HepG2 (cell line): ENCODE results near the gene SMYD4.

Experiments
- CBX1 ChIP-seq: IDR thresholded peaks from one replicate; pipeline ENCODE4 v1.6.1; 2016; ENCODE audit warnings: antibody characterized with exemption, low read depth
- CEBPB ChIP-seq: IDR thresholded peaks from 2 replicates; pipeline ENCODE4 v1.6.1; 2011; ENCODE audit warnings: low read depth, low read length, improper control_type of control experiment, borderline replicate concordance
- ETV6 ChIP-seq: sonication (generic); formaldehyde crosslinking; conservative IDR thresholded peaks from 2 replicates; pipeline ENCODE4 v1.4.0; 2020; ENCODE audit warnings: missing genetic modification reagents
- NFRKB ChIP-seq: fragments of 450-650 bp; IDR thresholded peaks from 2 replicates; pipeline ENCODE4 v1.6.1; 2017
- POLR2A ChIP-seq, 2 experiments: IDR thresholded peaks; 2 replicates each; pipeline ENCODE4 v1.6.1; 2011; ENCODE audit warnings: low read depth in 2 of 2, low read length in 2 of 2, mild to moderate bottlenecking in 1 of 2, moderate library complexity in 1 of 2; ENCODE audit not compliant: insufficient read depth in 1 of 2
- SP2 ChIP-seq: sonication (generic); formaldehyde crosslinking; IDR thresholded peaks from 2 replicates; pipeline ENCODE4 v1.5.1; 2020; ENCODE audit warnings: mild to moderate bottlenecking, missing genetic modification reagents
- TAF1 ChIP-seq: sonication (generic); formaldehyde crosslinking; IDR thresholded peaks from 2 replicates; pipeline ENCODE4 v1.4.0; 2020; ENCODE audit warnings: missing genetic modification reagents
- ZNF333 ChIP-seq: sonication (generic); formaldehyde crosslinking; IDR thresholded peaks from 2 replicates; pipeline ENCODE4 v1.4.0; 2020; ENCODE audit warnings: mild to moderate bottlenecking, missing genetic modification reagents, borderline replicate concordance
- ZNF558 ChIP-seq: sonication (generic); formaldehyde crosslinking; IDR thresholded peaks from 2 replicates; pipeline ENCODE4 v1.9.0; 2022; ENCODE audit warnings: mild to moderate bottlenecking, missing genetic modification reagents, borderline replicate concordance
- ZNF747 ChIP-seq: sonication (generic); formaldehyde crosslinking; IDR thresholded peaks from 2 replicates; pipeline ENCODE4 v1.8.1; 2023; ENCODE audit warnings: missing genetic modification reagents, mild to moderate bottlenecking, borderline replicate concordance
- TF ChIP-seq, protein P1 (sequence below): sonication (generic); formaldehyde crosslinking; IDR thresholded peaks from 2 replicates; pipeline ENCODE4 v1.5.0; 2020; ENCODE audit warnings: mild to moderate bottlenecking, missing genetic modification reagents, moderate library complexity
- TF ChIP-seq, protein P2 (sequence below): IDR thresholded peaks from 2 replicates; pipeline ENCODE4 v1.6.1; 2012; ENCODE audit warnings: inconsistent platforms
- TF ChIP-seq, protein P3 (sequence below): sonication (generic); formaldehyde crosslinking; IDR thresholded peaks from 2 replicates; pipeline ENCODE4 v1.8.1; 2023; ENCODE audit warnings: missing genetic modification reagents, inconsistent platforms, borderline replicate concordance

DNA sequence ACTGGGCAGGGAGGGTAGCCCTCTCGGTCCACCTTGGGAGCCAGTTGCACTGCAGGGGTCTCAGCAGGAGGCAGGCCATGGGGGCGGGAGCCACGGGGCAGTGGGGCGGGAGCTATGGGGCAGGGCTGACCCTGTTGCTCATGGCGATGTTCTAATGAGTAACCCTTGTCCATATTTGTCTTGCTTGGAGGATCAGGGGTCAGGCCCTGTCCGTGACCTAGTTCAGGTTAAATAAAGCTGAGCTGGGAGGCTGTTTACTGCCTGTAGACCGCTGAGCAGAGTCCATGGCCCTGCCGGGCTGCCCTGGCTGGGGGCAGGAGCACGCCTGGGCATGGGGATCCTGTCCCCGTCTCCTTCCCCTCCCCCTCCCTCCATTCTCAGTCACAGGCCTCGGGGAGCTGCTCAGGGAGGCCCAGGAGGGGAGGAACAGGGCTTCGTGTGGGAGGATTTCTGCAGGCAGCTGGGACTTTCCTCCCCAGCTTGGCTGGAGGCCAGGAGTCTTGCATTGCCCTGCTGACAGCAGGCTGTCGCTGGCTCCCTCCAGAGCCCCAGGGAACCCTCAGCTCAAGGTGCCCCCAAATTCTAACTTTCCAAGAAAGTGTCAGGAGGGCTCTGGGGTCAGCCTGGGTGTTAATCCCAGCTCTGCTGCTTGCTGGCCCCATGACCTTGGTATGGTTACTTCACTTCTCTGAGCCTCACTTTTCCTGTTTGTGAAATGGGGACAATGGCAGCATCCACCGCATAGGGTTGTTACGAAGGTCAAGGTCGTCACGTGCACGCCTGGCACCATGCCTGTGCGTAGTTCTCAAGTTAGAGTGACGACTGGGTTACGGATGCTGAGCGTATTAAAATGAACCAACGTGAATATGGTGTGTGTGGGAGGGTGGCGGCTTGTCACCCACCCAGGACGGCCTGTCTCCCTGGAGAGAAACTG is 93.1 kb downstream of the SMYD4 start:
- peak in 1 of 2 experiments; percentile 45; a peak in 1 of 4 replicates for TF ChIP-seq POLR2A (IDR thresholded peaks at IDR 0.05; ENCODE audit: insufficient read depth in 1 of 2, low read depth in 2 of 2, low read length in 2 of 2)
- TF ChIP-seq SP2 (CRISPR knock-in tag): 0 out of 2 replicates have a peak, but pooled peaks have one; percentile 18
- TF ChIP-seq, protein P1, sequence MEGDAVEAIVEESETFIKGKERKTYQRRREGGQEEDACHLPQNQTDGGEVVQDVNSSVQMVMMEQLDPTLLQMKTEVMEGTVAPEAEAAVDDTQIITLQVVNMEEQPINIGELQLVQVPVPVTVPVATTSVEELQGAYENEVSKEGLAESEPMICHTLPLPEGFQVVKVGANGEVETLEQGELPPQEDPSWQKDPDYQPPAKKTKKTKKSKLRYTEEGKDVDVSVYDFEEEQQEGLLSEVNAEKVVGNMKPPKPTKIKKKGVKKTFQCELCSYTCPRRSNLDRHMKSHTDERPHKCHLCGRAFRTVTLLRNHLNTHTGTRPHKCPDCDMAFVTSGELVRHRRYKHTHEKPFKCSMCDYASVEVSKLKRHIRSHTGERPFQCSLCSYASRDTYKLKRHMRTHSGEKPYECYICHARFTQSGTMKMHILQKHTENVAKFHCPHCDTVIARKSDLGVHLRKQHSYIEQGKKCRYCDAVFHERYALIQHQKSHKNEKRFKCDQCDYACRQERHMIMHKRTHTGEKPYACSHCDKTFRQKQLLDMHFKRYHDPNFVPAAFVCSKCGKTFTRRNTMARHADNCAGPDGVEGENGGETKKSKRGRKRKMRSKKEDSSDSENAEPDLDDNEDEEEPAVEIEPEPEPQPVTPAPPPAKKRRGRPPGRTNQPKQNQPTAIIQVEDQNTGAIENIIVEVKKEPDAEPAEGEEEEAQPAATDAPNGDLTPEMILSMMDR (CRISPR knock-in tag): peak; percentile 12
- peak; percentile 36; the same call in 1 of the 2 replicates for TF ChIP-seq TAF1 (CRISPR knock-in tag)
- TF ChIP-seq NFRKB: no peak
- peak; percentile 37 for TF ChIP-seq CBX1
- peak; percentile 82 for TF ChIP-seq ZNF333
- no peak for TF ChIP-seq ZNF558
- TF ChIP-seq CEBPB: peak; percentile 44; the same call in 1 of the 2 replicates
- TF ChIP-seq, protein P2, sequence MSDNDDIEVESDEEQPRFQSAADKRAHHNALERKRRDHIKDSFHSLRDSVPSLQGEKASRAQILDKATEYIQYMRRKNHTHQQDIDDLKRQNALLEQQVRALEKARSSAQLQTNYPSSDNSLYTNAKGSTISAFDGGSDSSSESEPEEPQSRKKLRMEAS: peak; percentile 78
- TF ChIP-seq, protein P3, sequence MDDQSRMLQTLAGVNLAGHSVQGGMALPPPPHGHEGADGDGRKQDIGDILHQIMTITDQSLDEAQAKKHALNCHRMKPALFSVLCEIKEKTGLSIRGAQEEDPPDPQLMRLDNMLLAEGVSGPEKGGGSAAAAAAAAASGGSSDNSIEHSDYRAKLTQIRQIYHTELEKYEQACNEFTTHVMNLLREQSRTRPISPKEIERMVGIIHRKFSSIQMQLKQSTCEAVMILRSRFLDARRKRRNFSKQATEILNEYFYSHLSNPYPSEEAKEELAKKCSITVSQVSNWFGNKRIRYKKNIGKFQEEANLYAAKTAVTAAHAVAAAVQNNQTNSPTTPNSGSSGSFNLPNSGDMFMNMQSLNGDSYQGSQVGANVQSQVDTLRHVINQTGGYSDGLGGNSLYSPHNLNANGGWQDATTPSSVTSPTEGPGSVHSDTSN (CRISPR knock-in tag): no peak
- TF ChIP-seq ZNF747 (CRISPR knock-in tag): peak; percentile 81; the same call in 1 of the 2 replicates
- peak; percentile 78 for TF ChIP-seq ETV6 (CRISPR knock-in tag)
